Measurements from ENCODE around the gene KCNH2.

The KCNH2 gene

GRCh38 chr7:151016942-151017341 lies 38.8 kb upstream of the KCNH2 start:
- TF ChIP-seq TAF1 (IDR thresholded peaks at IDR 0.05; ENCODE audit: borderline replicate concordance, insufficient read depth, low read length) (no peak), REST (IDR thresholded peaks at IDR 0.05; ENCODE audit: insufficient read depth in 1 of 2, low read depth in 2 of 2, low read length in 2 of 2) (no peak), POLR2AphosphoS5 (IDR thresholded peaks at IDR 0.05; ENCODE audit: low read depth, low read length) (no peak), SIN3A (IDR thresholded peaks at IDR 0.05; ENCODE audit: borderline replicate concordance, insufficient read depth, low read length) (no peak), FOXP2 (optimal IDR thresholded peaks at IDR 0.05; ENCODE audit: borderline replicate concordance, extremely low read depth, extremely low read length, insufficient read depth) (no peak)

- TF ChIP-seq POLR2AphosphoS5 (IDR thresholded peaks at IDR 0.05; ENCODE audit: low read depth, low read length) (no peak), REST (IDR thresholded peaks at IDR 0.05; ENCODE audit: insufficient read depth in 1 of 2, low read depth in 2 of 2, low read length in 2 of 2) (no peak), FOXP2 (optimal IDR thresholded peaks at IDR 0.05; ENCODE audit: borderline replicate concordance, extremely low read depth, extremely low read length, insufficient read depth) (no peak), TAF1 (IDR thresholded peaks at IDR 0.05; ENCODE audit: borderline replicate concordance, insufficient read depth, low read length) (no peak), SIN3A (IDR thresholded peaks at IDR 0.05; ENCODE audit: borderline replicate concordance, insufficient read depth, low read length) (no peak)
Measured at GRCh38 chr7:151016505-151016904, 38.4 kb upstream of the KCNH2 start.

- TF ChIP-seq TAF1 (IDR thresholded peaks at IDR 0.05; ENCODE audit: borderline replicate concordance, insufficient read depth, low read length) (no peak), REST (IDR thresholded peaks at IDR 0.05; ENCODE audit: insufficient read depth in 1 of 2, low read depth in 2 of 2, low read length in 2 of 2) (no peak), POLR2AphosphoS5 (IDR thresholded peaks at IDR 0.05; ENCODE audit: low read depth, low read length) (no peak), SIN3A (IDR thresholded peaks at IDR 0.05; ENCODE audit: borderline replicate concordance, insufficient read depth, low read length) (no peak), FOXP2 (optimal IDR thresholded peaks at IDR 0.05; ENCODE audit: borderline replicate concordance, extremely low read depth, extremely low read length, insufficient read depth) (no peak)
Measured at GRCh38 chr7:151015967-151016366, 37.8 kb upstream of the KCNH2 start.

GRCh38 chr7:151014950-151015349 lies 36.8 kb upstream of the KCNH2 start:
- no peak for TF ChIP-seq TAF1 (IDR thresholded peaks at IDR 0.05; ENCODE audit: borderline replicate concordance, insufficient read depth, low read length)
- TF ChIP-seq POLR2AphosphoS5 (IDR thresholded peaks at IDR 0.05; ENCODE audit: low read depth, low read length), result no peak
- TF ChIP-seq SIN3A (IDR thresholded peaks at IDR 0.05; ENCODE audit: borderline replicate concordance, insufficient read depth, low read length), result no peak
- no peak for TF ChIP-seq FOXP2 (optimal IDR thresholded peaks at IDR 0.05; ENCODE audit: borderline replicate concordance, extremely low read depth, extremely low read length, insufficient read depth)
- TF ChIP-seq REST (IDR thresholded peaks at IDR 0.05; ENCODE audit: insufficient read depth in 1 of 2, low read depth in 2 of 2, low read length in 2 of 2), result no peak
